ENCODE data around the gene TTYH3.

Gene TTYH3

DNA sequence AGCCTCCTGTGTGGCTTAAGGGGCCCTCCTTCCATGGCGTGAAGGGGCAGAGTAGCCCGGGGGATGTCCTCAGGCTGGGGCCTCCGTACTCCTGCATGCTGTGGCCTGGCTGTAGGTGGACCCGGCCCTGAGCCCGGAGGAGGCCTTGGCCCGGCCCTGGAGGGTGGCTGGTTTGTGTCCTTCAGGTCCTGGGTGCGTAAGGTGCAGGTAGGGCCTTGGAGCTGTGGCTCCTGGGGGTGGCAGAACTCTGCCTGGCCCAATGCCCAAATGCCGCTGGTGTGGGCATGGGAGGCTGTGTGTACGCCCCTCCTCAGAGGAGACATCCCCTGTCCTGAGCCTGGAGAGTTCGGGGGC, 29.3 kb downstream of the TTYH3 start:
- no peaks in the 10 kb centered on the region for H3K9me3 ChIP-seq (ENCODE audit: control insufficient read depth in 2 of 2, low read length in 2 of 2)
- H3K4me1 ChIP-seq (ENCODE audit: control insufficient read depth, insufficient read depth, low read length), result peaks cover 5% of the 10 kb centered on the region
- H3K27ac ChIP-seq (ENCODE audit: low read length), result no peak overlapping the region
- H3K9ac ChIP-seq (ENCODE audit: low read length in 2 of 2), result no peak overlapping the region
- H3K27me3 ChIP-seq (ENCODE audit: control insufficient read depth in 1 of 2, insufficient read depth in 2 of 2, low read length in 2 of 2), result no peaks in the 10 kb centered on the region
- H3K36me3 ChIP-seq (ENCODE audit: control insufficient read depth in 2 of 2, insufficient read depth in 2 of 2, low read length in 2 of 2), result peaks cover 0 to 11% of the 10 kb centered on the region in 2 donors
- H3K4me3 ChIP-seq (ENCODE audit: low read length in 2 of 2), result no peak overlapping the region

DNA sequence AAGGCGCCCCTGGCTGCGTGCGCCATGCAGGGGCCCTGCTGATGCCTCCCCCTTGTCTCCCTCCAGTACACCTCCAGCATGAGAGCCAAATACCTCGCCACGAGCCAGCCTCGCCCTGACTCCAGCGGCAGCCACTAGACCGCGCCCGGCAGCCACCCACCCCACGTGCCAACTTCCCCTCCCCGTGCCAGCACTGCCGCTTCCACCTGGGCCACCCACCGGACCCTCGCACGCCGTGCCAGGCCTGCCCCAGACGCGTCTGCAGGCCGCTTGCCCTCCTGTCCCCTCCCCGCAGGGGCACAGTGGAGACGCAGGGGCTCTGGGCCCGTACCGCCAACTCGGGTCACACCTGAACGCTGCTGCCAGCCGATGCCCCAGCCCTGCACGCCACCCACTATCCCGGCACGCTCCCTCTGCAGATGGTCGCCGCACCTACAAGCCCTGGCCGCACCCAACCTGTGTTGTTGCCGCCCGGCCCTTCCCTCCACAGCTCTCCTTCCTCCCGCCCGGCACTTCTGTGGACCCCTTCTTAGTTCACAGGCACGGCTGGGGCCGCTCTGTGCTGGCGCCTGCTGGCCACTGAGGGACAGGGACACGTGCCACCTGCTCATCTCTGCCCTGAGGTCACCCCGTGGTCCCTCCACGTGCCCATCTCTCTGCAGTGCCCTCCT, 30.0 kb downstream of the TTYH3 start:
- Histone ChIP-seq H3K4me1 (ENCODE audit: control insufficient read depth, insufficient read depth, low read length) (peaks cover 5% of the 10 kb centered on the region), H3K9ac (ENCODE audit: low read length in 2 of 2) (no peak overlapping the region), H3K9me3 (ENCODE audit: control insufficient read depth in 2 of 2, low read length in 2 of 2) (peaks cover 0 to 2% of the 10 kb centered on the region in 2 donors), H3K36me3 (ENCODE audit: control insufficient read depth in 2 of 2, insufficient read depth in 2 of 2, low read length in 2 of 2) (peaks cover 0 to 7% of the 10 kb centered on the region in 2 donors), H3K27ac (ENCODE audit: low read length) (no peak overlapping the region), H3K4me3 (ENCODE audit: low read length in 2 of 2) (no peak overlapping the region), H3K27me3 (ENCODE audit: control insufficient read depth in 1 of 2, insufficient read depth in 2 of 2, low read length in 2 of 2) (no peaks in the 10 kb centered on the region)

GRCh38 chr7:2662273-2663120, 30.7 kb downstream of the TTYH3 start:
- Histone ChIP-seq H3K27me3 (ENCODE audit: control insufficient read depth in 1 of 2, insufficient read depth in 2 of 2, low read length in 2 of 2) (no peaks in the 10 kb centered on the region), H3K36me3 (ENCODE audit: control insufficient read depth in 2 of 2, insufficient read depth in 2 of 2, low read length in 2 of 2) (peaks cover 0 to 2% of the 10 kb centered on the region in 2 donors), H3K27ac (ENCODE audit: low read length) (no peak overlapping the region)

GRCh38 chr7:2663121-2663886, 31.5 kb downstream of the TTYH3 start:
- Histone ChIP-seq H3K4me1 (ENCODE audit: control insufficient read depth, insufficient read depth, low read length) (peaks cover 5% of the 10 kb centered on the region), H3K9me3 (ENCODE audit: control insufficient read depth in 2 of 2, low read length in 2 of 2) (peaks cover 0 to 7% of the 10 kb centered on the region in 2 donors), H3K27ac (ENCODE audit: low read length) (no peak overlapping the region), H3K36me3 (ENCODE audit: control insufficient read depth in 2 of 2, insufficient read depth in 2 of 2, low read length in 2 of 2) (no peaks in the 10 kb centered on the region), H3K4me3 (ENCODE audit: low read length in 2 of 2) (no peak overlapping the region), H3K27me3 (ENCODE audit: control insufficient read depth in 1 of 2, insufficient read depth in 2 of 2, low read length in 2 of 2) (no peaks in the 10 kb centered on the region), H3K9ac (ENCODE audit: low read length in 2 of 2) (no peak overlapping the region)

More at GRCh38 chr7:2662273-2663120, 30.7 kb downstream of the TTYH3 start:
- Histone ChIP-seq H3K4me3 (ENCODE audit: low read length in 2 of 2) (no peak overlapping the region), H3K9ac (ENCODE audit: low read length in 2 of 2) (no peak overlapping the region), H3K9me3 (ENCODE audit: control insufficient read depth in 2 of 2, low read length in 2 of 2) (peaks cover 0 to 7% of the 10 kb centered on the region in 2 donors), H3K4me1 (ENCODE audit: control insufficient read depth, insufficient read depth, low read length) (peaks cover 5% of the 10 kb centered on the region)

- Histone ChIP-seq H3K27me3 (ENCODE audit: control insufficient read depth in 1 of 2, insufficient read depth in 2 of 2, low read length in 2 of 2) (no peaks in the 10 kb centered on the region), H3K27ac (ENCODE audit: low read length) (no peak overlapping the region), H3K4me3 (ENCODE audit: low read length in 2 of 2) (no peak overlapping the region), H3K9me3 (ENCODE audit: control insufficient read depth in 2 of 2, low read length in 2 of 2) (peaks cover 0 to 7% of the 10 kb centered on the region in 2 donors), H3K36me3 (ENCODE audit: control insufficient read depth in 2 of 2, insufficient read depth in 2 of 2, low read length in 2 of 2) (no peaks in the 10 kb centered on the region), H3K4me1 (ENCODE audit: control insufficient read depth, insufficient read depth, low read length) (peaks cover 5% of the 10 kb centered on the region), H3K9ac (ENCODE audit: low read length in 2 of 2) (no peak overlapping the region)
These were observed 32.2 kb downstream of the TTYH3 start for GRCh38 chr7:2663960-2664359.

- no peak overlapping the region for H3K4me3 ChIP-seq (ENCODE audit: low read length in 2 of 2)
- H3K4me1 ChIP-seq (ENCODE audit: control insufficient read depth, insufficient read depth, low read length), result peaks cover 5% of the 10 kb centered on the region
These were observed 33.6 kb downstream of the TTYH3 start for GRCh38 chr7:2665359-2665791.

GRCh38 chr7:2666155-2666554, 34.4 kb downstream of the TTYH3 start:
- Histone ChIP-seq H3K9ac (ENCODE audit: low read length in 2 of 2) (no peak overlapping the region), H3K27me3 (ENCODE audit: control insufficient read depth in 1 of 2, insufficient read depth in 2 of 2, low read length in 2 of 2) (no peaks in the 10 kb centered on the region), H3K9me3 (ENCODE audit: control insufficient read depth in 2 of 2, low read length in 2 of 2) (peaks cover 0 to 7% of the 10 kb centered on the region in 2 donors), H3K4me3 (ENCODE audit: low read length in 2 of 2) (no peak overlapping the region), H3K4me1 (ENCODE audit: control insufficient read depth, insufficient read depth, low read length) (peaks cover 12% of the 10 kb centered on the region), H3K27ac (ENCODE audit: low read length) (no peak overlapping the region), H3K36me3 (ENCODE audit: control insufficient read depth in 2 of 2, insufficient read depth in 2 of 2, low read length in 2 of 2) (no peaks in the 10 kb centered on the region)

More at GRCh38 chr7:2665359-2665791, 33.6 kb downstream of the TTYH3 start:
- Histone ChIP-seq H3K27me3 (ENCODE audit: control insufficient read depth in 1 of 2, insufficient read depth in 2 of 2, low read length in 2 of 2) (no peaks in the 10 kb centered on the region), H3K9me3 (ENCODE audit: control insufficient read depth in 2 of 2, low read length in 2 of 2) (peaks cover 0 to 7% of the 10 kb centered on the region in 2 donors), H3K27ac (ENCODE audit: low read length) (no peak overlapping the region), H3K9ac (ENCODE audit: low read length in 2 of 2) (no peak overlapping the region), H3K36me3 (ENCODE audit: control insufficient read depth in 2 of 2, insufficient read depth in 2 of 2, low read length in 2 of 2) (no peaks in the 10 kb centered on the region)

GRCh38 chr7:2666588-2667250, 34.9 kb downstream of the TTYH3 start:
- Histone ChIP-seq H3K27me3 (ENCODE audit: control insufficient read depth in 1 of 2, insufficient read depth in 2 of 2, low read length in 2 of 2) (no peaks in the 10 kb centered on the region), H3K4me3 (ENCODE audit: low read length in 2 of 2) (no peak overlapping the region), H3K27ac (ENCODE audit: low read length) (no peak overlapping the region), H3K9me3 (ENCODE audit: control insufficient read depth in 2 of 2, low read length in 2 of 2) (peaks cover 0 to 7% of the 10 kb centered on the region in 2 donors), H3K9ac (ENCODE audit: low read length in 2 of 2) (no peak overlapping the region), H3K4me1 (ENCODE audit: control insufficient read depth, insufficient read depth, low read length) (peaks cover 13% of the 10 kb centered on the region), H3K36me3 (ENCODE audit: control insufficient read depth in 2 of 2, insufficient read depth in 2 of 2, low read length in 2 of 2) (no peaks in the 10 kb centered on the region)

DNA sequence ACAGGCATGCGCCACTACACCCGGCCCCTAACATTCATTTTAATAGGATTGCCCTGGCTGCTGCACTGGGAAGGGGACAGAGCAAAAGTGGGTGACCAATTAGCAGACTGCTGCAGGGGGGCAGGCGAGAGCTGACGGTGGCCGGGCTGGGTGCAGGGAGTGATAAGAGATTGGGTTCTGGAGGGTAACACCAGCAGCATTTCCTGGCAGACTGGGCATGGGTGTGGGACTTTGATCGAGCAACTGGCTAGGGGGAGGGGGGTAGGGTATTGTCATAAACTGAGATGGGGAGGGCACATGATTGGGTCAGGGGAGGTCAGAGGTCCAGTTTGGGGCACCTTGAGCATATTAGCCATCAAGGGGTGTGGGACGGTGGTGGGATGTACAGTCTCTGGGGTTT, 36.1 kb downstream of the TTYH3 start:
- Histone ChIP-seq H3K9me3 (ENCODE audit: control insufficient read depth in 2 of 2, low read length in 2 of 2) (peaks cover 0 to 7% of the 10 kb centered on the region in 2 donors), H3K9ac (ENCODE audit: low read length in 2 of 2) (no peak overlapping the region), H3K27ac (ENCODE audit: low read length) (no peak overlapping the region), H3K4me3 (ENCODE audit: low read length in 2 of 2) (no peak overlapping the region), H3K36me3 (ENCODE audit: control insufficient read depth in 2 of 2, insufficient read depth in 2 of 2, low read length in 2 of 2) (no peaks in the 10 kb centered on the region), H3K27me3 (ENCODE audit: control insufficient read depth in 1 of 2, insufficient read depth in 2 of 2, low read length in 2 of 2) (no peaks in the 10 kb centered on the region), H3K4me1 (ENCODE audit: control insufficient read depth, insufficient read depth, low read length) (peaks cover 12% of the 10 kb centered on the region)

GRCh38 chr7:2668401-2668800, 36.6 kb downstream of the TTYH3 start:
- H3K4me3 ChIP-seq (ENCODE audit: low read length in 2 of 2), result no peak overlapping the region
- H3K27ac ChIP-seq (ENCODE audit: low read length), result no peak overlapping the region
- H3K9ac ChIP-seq (ENCODE audit: low read length in 2 of 2), result no peak overlapping the region
- peaks cover 0 to 7% of the 10 kb centered on the region in 2 donors for H3K9me3 ChIP-seq (ENCODE audit: control insufficient read depth in 2 of 2, low read length in 2 of 2)
- peaks cover 8% of the 10 kb centered on the region for H3K4me1 ChIP-seq (ENCODE audit: control insufficient read depth, insufficient read depth, low read length)
- H3K27me3 ChIP-seq (ENCODE audit: control insufficient read depth in 1 of 2, insufficient read depth in 2 of 2, low read length in 2 of 2), result no peaks in the 10 kb centered on the region
- H3K36me3 ChIP-seq (ENCODE audit: control insufficient read depth in 2 of 2, insufficient read depth in 2 of 2, low read length in 2 of 2), result no peaks in the 10 kb centered on the region
